ENCODE results near the gene TMEM150A. TPM values are rescaled to one million over a fixed set of nuclear protein-coding genes. Genes with fewer than 3 reads are reported as not detected.
"Not testable (repeated sequence)": the region's sequence is repeated elsewhere in the genome, so short reads cannot be mapped to it uniquely, and the experiment has no call there.

The TMEM150A gene
- total RNA-seq, 1 donor from 2014 or later: 26.7 TPM

DNA sequence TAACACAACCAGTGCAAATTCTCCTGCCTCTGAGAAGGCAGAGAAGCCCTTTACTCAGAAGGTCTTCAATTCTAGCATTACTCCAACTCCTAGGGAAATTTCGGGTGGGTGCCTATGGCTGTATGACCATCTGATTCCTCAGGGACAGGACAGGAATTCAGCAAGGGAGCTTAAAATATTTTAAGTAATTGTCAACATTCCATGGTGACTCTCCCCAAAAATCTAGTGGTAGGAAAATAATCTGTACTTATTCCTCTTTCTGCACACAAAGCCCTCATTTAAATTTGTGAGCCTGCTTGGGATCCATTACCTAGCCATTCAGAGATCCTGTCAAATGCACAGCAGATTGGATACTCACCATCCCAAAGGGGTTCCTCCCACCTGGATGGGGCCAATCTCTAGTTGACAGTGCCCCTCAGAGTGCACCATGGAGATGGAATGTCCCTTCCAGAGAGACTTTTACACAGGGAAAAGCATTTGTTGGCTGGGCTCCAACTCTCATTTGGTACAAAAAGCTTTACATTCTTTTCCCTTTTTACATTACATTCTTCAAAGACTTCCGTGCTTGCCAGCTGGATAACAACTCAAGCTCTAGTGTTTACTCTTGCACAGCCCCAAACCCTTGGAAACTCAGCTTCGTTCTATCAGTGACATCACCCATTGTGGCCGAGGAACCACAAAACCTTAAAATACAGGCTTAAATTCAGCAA is 3.1 kb upstream of the TMEM150A start:
- intact Hi-C loops (cut with DNase I): no loop called here
- no peak for TF ChIP-seq CTCF (IDR thresholded peaks at IDR 0.05)
- DNase-seq (ENCODE audit: low spot score in 2 of 2): no peak
- H3K27ac ChIP-seq: peak overlapping the region; percentile 58 to 63
- H3K27me3 ChIP-seq: no peaks in the 10 kb centered on the region
- peak overlapping the region; percentile 16 for H3K4me3 ChIP-seq
- peaks cover 10 to 46% of the 10 kb centered on the region in 2 donors for H3K4me1 ChIP-seq
- peaks cover 5 to 20% of the 10 kb centered on the region in 2 donors for H3K36me3 ChIP-seq
- H3K9me3 ChIP-seq: no peaks in the 10 kb centered on the region

GRCh38 chr2:85604568-85605339 is 2.3 kb upstream of the TMEM150A start:
- Histone ChIP-seq H3K4me3 (peak overlapping the region; percentile 16 to 87), H3K27ac (peak overlapping the region; percentile 58 to 63), H3K36me3 (peaks cover 5 to 22% of the 10 kb centered on the region in 2 donors), H3K27me3 (no peaks in the 10 kb centered on the region), H3K4me1 (peaks cover 10 to 41% of the 10 kb centered on the region in 2 donors), H3K9me3 (no peaks in the 10 kb centered on the region)
- intact Hi-C loops (cut with DNase I): no loop called here
- no peak for TF ChIP-seq CTCF (IDR thresholded peaks at IDR 0.05)
- no peak for DNase-seq (ENCODE audit: low spot score in 2 of 2)

GRCh38 chr2:85604133-85604444 is 1.6 kb upstream of the TMEM150A start:
- DNase-seq (ENCODE audit: low spot score in 2 of 2); intact Hi-C loops (cut with DNase I): not testable (repeated sequence)
- H3K27ac ChIP-seq: peak overlapping the region; percentile 42 to 63

GRCh38 chr2:85601771-85602475 is 575 bp downstream of the TMEM150A start:
- peak overlapping the region; percentile 86 to 87 for H3K4me3 ChIP-seq
- H3K27me3 ChIP-seq: no peaks in the 10 kb centered on the region
- DNase-seq (ENCODE audit: low spot score in 2 of 2): peak in 1 of 2 donors; percentile 84
- H3K36me3 ChIP-seq: peaks cover 17 to 29% of the 10 kb centered on the region in 2 donors
- peak overlapping the region; percentile 73 to 88 for H3K27ac ChIP-seq
- H3K9me3 ChIP-seq: no peaks in the 10 kb centered on the region
- no peak for TF ChIP-seq CTCF (IDR thresholded peaks at IDR 0.05)
- intact Hi-C loops (cut with DNase I): loop anchor here (1.0 to 2.0 kb wide), 3 partner anchors 17 to 63 kb away; partner anchors contain the start of genes GGCX and MAT2A
- peaks cover 10 to 42% of the 10 kb centered on the region in 2 donors for H3K4me1 ChIP-seq

More at GRCh38 chr2:85604133-85604444, 1.6 kb upstream of the TMEM150A start:
- H3K4me1 ChIP-seq: peaks cover 10 to 41% of the 10 kb centered on the region in 2 donors
- not testable (repeated sequence) for H3K9me3 ChIP-seq, H3K27me3 ChIP-seq
- H3K36me3 ChIP-seq: peaks cover 10 to 25% of the 10 kb centered on the region in 2 donors
- H3K4me3 ChIP-seq: peak overlapping the region; percentile 86 to 87

DNA sequence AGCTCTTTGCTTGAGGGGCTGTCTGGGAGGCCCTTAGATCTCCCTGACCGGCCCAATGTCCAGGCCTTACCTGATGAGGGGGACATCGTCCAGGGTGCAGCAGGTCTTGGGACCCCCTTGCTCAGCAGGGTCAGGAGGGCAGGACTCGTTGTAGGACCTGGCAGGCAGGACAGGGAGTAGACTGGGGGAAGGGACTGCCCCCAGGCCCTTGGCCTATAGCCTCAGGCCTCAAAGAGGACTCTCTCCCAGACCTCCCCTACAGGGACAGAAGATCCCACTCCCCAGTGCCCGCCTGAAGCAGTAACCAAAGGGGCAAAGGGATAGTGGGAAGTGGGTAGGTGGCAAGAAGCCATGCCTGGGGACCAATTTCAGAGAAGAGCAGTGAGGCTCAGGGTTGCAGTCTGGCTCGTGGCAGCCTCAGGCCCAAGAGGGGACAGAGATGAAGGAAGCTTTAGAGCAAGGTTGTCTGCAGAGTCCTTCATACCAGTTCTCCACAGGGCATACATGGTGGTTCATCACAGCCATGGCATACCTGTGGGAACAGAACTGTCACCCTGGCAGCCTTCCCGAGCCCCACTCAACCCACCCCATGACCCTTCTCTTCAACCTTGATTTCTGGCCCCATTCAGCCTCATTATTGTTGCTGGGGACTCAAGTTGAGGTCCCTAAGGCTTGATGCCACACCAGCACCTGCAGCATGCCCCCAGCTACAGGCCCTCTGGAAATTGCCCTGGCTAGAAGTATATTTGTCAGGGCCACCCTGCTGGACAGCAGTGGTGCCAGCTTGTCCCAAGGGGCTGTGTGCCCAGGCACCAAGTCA is 1.3 kb downstream of the TMEM150A start:
- TF ChIP-seq CTCF (IDR thresholded peaks at IDR 0.05): no peak
- H3K27me3 ChIP-seq: no peaks in the 10 kb centered on the region
- H3K36me3 ChIP-seq: peaks cover 20 to 32% of the 10 kb centered on the region in 2 donors
- H3K9me3 ChIP-seq: no peaks in the 10 kb centered on the region
- no peak for DNase-seq (ENCODE audit: low spot score in 2 of 2)
- peaks cover 14 to 41% of the 10 kb centered on the region in 2 donors for H3K4me1 ChIP-seq
- peak overlapping the region; percentile 86 to 87 for H3K4me3 ChIP-seq
- peak overlapping the region; percentile 73 to 88 for H3K27ac ChIP-seq
- intact Hi-C loops (cut with DNase I): no loop called here

Data from ascending aorta (tissue), 2 donors.